Left forelimb (tissue), 1 donor: Measurements from ENCODE around the gene GAL3ST1.

Experiments used
- DNase-seq: peaks from one replicate; pipeline ENCODE4 v3.0.0-alpha.2; 2018; ENCODE audit warnings: low spot score

Gene GAL3ST1

GRCh38 chr22:30531651-30532608 lies 42.5 kb downstream of the GAL3ST1 start:
- no peak for DNase-seq

DNA sequence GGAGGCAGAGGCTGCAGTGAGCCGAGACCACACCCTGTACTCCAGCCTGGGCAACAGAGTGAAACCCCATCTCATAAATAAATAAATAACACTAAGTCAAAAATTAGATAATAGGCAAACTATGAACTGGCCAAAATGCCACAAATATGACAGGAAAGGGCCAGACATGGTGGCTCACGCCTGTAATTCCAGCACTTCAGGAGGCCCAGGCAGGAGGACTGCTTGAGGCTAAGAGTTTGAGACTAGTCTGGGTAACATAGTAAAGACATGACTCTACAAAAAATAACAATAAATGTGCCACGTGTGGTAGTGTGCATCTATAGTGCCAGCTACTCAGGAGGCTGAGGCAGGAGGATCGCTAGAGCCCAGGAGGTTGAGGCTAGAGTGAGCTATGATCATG lies 47.8 kb downstream of the GAL3ST1 start:
- no peak for DNase-seq

GRCh38 chr22:30523646-30524489 lies 50.6 kb downstream of the GAL3ST1 start:
- no peak for DNase-seq

- DNase-seq = no peak
Measured at GRCh38 chr22:30521368-30522156, 52.9 kb downstream of the GAL3ST1 start.

DNA sequence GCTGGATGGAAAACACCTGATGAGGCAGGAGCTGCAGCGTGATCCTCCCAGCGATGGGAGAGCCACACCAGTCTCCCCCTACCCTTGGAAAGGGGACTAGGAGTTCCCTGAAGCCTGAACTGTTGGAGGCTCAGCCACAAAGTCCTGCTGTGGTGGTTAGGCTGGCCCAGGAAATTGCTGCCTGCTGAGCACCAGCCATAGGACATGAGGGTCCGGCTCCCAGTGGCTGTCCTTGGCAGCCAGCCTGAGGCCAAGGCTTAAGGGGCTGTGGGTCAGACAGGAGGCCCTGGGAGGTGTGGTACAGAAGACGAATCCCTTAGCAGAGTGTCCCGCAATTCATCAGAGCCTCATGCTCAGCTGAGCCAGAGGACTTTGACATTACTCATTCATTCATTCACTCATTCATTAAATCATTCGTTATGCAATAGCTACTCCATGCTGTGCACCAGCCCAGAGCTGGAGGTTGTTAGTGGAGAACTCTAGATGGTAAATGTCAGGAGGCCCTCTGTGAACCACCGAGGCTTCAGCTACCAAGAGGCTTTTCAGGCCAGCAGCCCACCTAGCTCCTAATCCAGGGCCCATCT lies 54.5 kb downstream of the GAL3ST1 start:
- no peak for DNase-seq

DNA sequence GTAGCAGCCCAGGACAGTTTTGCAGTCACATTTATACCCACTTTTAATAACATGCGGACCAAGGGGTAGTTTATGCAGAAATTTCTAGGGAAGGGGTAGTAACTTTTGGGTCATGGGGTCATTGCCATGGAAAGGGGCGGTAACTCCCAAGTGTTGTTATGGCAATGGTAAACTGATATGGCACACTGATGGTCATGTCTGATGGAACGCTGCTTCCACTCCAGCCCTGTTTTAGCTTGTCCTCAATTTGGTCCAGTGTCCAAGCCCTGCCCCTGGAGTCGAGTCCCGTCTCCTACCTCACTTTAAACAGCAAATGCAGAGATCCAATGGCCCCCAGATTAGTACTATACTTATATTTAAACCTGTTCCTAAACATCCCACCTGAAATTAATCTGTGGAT lies 57.7 kb downstream of the GAL3ST1 start:
- DNase-seq = no peak

DNA sequence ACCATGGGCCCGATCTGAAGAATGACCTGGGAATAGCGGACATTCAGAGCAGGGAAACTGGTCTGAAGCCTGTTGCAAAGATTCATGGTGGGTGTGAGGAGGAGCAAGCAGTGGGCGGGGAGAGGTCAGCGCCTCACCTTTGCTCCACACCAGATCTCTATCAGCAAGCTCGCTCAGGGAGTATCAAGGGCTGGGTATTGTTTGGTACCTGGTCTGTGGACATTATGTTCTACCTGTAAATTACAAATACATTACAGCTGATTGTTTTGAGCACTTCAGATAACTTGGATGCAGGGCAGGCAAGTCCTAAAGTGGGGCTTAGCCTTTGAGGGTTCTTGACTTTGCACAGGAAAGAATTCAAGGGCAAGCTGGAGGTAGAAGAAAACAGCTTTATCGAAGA lies 58.2 kb downstream of the GAL3ST1 start:
- DNase-seq = no peak

DNA sequence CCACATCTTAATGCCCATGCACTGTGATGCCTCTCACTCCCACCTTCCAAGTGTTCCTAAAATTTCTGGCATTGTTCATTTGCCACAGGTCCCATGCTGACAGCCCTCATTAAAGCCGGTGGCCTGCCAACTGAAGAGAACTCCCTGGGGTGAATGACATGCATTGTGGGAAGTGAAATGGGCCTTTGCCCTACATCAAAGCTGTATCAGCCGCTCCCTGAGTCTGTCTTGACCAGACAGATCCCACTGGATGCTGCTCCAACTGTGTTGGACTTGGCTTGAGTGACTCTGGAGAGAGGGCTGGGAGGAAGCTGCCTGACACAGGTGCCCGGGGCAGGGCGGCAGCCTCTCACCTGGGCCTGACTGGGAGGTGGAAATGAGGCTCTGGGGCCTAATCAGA lies 60.2 kb downstream of the GAL3ST1 start:
- no peak for DNase-seq

DNA sequence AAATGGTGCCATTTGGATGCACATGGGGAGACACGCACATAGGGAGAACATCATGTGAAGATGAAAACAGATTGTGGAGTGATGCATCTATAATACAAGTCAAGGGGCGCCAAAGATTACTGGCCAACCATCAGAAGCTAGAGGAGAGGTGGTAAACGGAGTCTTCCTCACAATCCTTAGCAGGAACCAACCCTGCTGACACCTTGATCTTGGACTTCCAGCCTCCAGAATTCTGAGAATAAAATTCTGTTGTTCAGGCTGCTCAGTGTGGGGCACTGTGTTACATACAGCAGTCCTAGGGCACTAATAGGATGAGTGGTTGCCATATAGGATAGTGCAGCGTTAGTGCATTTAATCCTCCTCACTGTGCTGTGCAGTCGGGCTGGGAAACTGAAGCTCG lies 61.0 kb downstream of the GAL3ST1 start:
- no peak for DNase-seq

DNA sequence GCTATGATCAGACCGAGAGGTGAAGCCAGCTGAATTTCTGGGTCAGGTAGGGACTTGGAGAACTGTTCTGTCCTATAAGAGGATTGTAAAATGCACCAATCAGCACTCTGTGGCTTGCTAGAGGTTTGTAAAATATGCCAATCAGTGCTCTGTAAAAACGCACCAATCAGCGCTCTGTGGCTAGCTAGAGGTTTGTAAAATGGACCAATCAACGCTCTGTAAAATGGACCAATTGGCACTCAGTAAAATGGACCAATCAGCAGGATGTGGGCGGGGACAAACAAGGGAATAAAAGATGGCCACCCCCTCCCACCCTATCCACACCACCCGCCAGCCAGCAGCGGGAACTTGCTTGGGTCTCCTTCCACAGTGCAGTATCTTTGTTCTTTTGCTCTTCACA lies 62.6 kb downstream of the GAL3ST1 start:
- no peak for DNase-seq

DNA sequence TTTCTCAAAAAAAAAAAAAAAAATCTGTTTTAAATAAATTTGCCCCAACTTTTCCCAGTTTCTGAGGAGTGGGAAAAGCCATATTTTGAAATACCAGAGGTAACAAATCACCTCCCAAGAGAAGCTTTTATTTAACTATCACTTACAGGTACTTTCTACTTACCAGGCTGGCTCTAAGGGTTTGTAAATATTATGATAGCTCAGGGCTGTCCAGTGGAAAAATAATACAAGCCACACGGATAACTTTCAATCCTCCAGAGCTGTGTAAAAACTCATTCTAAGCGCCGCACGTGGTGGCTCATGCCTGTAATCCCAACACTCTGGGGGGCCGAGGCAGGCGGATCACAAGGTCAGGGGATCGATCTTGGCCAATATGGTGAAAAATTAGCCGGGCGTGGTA lies 63.4 kb downstream of the GAL3ST1 start:
- no peak for DNase-seq

GRCh38 chr22:30508216-30508615 lies 66.2 kb downstream of the GAL3ST1 start:
- DNase-seq = no peak

- DNase-seq = no peak
Measured at GRCh38 chr22:30507670-30508069, 66.8 kb downstream of the GAL3ST1 start.

DNA sequence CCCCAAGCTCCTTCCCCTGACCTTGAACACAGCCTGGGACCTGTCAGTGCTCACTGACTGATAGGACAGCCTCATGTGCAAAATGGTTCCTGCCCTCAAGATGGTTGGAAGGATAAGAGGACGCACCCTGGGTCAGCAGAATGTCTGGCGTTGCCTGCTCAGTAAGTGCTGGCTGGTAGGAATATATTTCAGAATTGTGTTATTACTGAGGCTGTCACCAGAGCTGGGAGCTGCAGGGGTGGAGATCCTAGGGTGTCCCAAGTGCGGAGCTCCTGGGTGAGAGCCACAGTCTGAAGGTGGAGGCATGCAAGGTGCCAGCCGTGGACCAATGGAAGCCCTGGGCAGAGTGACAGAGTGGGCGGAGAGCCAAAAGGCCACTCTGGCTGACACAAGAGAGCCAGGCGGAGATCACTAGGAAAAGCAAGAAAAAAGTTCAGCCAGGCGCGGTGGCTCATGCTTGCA lies 67.9 kb downstream of the GAL3ST1 start:
- no peak for DNase-seq
